HG03039 (cell line): ENCODE measurements around the gene GABRB2.

Source experiments
- ATAC-seq: cut with Tn5 transposase; IDR thresholded peaks from one replicate; pipeline ENCODE4 v1.9.1; 2021; ENCODE audit warnings: mild to moderate bottlenecking, moderate library complexity; ENCODE audit not compliant: unreplicated experiment

Gene GABRB2

DNA sequence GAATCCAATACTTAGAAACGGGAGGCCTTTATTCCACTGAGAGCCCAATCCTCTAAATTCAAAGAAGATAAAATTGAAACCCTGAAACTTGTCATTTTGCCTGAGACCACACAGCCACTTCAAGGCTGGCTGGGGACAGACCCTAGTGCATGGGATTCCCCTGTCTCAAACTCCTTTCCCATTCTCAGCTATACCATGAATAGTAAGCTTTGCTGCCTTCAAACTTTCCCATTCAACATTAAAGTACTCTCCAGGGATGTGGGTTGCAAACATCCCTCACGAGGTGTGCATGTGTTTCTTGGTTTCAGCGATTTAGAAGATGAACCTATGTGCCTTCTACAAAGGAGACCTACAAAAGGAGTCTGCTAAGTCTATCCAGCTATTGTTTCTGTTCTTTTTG, 64.6 kb downstream of the GABRB2 start:
- peak; percentile 80 for ATAC-seq

- no peak for ATAC-seq
Observed at GRCh38 chr5:161471211-161471950, 75.1 kb downstream of the GABRB2 start.

GRCh38 chr5:161467703-161468102, 78.8 kb downstream of the GABRB2 start:
- ATAC-seq, result no peak

DNA sequence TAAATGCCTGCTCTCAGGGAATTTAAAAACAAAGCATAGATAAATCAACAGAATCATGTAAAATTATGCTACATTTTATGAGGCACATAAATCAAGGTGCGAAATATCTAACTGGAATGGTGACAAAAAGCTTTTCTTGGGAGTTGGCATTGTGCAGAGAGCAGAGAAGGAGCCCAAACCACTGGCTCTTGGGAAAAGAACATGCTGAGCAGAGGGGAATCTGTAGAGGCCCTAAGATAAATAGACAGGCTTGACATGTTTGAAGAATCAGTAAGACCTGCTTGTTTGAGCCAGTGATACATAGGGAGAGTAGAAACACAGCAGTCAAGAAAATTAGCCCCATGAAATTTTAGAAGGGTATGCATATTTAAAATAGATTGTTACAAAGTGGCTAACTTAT, 85.8 kb downstream of the GABRB2 start:
- no peak for ATAC-seq

- no peak for ATAC-seq
Observed at GRCh38 chr5:161446655-161447054, 99.9 kb downstream of the GABRB2 start.

DNA sequence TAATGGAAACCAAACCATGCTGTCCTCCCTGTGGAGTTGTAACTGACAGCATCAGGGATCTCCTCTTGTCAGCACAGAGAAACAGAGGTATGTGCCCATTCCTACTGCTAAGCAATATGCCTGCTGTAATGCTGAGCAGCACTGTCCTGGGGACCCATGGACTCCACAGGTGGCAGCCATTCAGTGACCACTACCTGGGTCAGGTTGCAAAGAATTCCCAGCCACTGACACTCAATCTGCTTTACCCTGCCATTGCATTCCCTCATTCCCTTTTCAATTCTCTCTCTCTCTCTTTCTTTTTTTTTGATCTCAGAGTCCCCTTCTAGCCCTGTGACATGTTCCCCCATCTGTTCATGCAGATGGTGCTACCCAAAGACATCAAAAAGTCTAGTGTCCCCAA, 104.1 kb downstream of the GABRB2 start:
- no peak for ATAC-seq

DNA sequence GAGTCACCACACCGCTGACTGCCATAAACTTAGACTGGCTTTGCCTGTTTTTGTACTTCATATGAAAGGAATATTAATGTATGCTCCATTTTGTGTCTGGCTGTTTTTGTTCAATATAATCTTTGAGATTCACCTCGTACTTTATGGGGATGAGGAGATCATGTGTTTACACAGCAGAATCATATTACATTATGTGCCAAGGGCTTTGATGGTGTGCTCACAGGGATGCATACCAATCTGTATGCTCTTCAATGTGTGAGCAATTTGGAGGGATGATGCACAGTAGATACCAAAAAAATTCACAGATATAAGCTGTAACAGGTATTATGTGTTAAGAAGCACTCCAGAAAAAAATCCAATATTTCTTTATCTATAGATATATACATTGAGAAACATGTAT, 113.7 kb downstream of the GABRB2 start:
- no peak for ATAC-seq

GRCh38 chr5:161431963-161432362, 114.6 kb downstream of the GABRB2 start:
- ATAC-seq, result no peak

- no peak for ATAC-seq
Observed at GRCh38 chr5:161421067-161421466, 125.5 kb downstream of the GABRB2 start.

- no peak for ATAC-seq
Observed at GRCh38 chr5:161420521-161420920, 126.0 kb downstream of the GABRB2 start.

DNA sequence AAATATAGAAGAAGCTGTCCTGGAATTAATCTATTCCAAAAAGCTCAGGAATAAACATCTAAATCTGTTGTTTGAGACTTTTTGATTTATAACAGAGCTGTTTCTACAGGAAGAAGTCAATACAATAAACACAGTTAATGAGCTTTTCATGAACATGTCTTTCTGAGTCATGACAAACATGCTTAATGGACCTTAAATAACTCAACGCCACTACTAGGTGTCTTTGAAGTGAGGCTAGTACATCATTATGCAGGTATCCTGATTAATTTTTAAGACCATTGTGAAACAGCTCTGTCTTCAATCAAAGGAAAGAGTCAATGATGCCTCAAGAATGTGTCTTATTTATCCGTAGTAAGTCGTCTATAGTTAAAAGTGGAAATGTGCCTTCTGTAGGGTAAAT, 131.6 kb downstream of the GABRB2 start:
- ATAC-seq, result no peak

GRCh38 chr5:161414037-161414436, 132.5 kb downstream of the GABRB2 start:
- no peak for ATAC-seq

DNA sequence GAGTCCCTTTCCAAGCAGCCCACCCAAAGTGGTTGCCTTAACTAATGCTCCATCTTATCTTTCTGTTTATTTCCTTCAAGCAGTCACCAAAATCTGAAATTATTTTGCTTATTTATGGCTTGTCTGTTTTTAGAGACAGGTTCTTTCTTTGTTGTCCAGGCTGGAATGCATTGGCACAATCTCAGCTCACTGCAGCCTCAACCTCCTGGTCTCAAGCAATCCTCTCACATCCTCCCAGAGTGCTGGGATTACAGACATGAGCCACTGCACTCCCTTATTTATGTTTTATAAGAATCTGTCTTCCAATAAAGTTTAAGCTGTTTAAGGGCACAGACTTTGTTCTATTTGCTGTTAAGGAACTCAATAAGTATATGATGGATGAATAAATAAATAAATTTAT, 133.7 kb downstream of the GABRB2 start:
- no peak for ATAC-seq

DNA sequence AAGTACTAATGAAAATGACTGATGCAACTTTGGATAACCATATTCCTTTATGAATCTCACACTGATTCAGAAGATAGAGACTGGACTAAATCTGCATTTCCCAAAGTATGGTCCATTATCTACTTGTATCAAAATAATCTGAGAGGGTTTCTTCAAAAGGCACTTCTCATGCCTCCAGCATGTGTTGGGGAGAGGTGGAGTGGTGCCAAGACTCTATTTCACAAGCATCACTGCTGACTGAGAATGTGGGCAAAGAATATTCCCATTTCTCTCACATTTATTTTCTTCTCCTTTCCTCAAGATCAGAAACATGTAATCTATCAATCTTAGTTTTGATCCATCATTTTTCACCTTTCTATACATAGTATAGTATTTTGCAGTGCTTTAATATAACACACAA, 135.4 kb downstream of the GABRB2 start:
- no peak for ATAC-seq

GRCh38 chr5:161410640-161411039, 135.9 kb downstream of the GABRB2 start:
- no peak for ATAC-seq

- no peak for ATAC-seq
Observed at GRCh38 chr5:161409471-161409870, 137.1 kb downstream of the GABRB2 start.

DNA sequence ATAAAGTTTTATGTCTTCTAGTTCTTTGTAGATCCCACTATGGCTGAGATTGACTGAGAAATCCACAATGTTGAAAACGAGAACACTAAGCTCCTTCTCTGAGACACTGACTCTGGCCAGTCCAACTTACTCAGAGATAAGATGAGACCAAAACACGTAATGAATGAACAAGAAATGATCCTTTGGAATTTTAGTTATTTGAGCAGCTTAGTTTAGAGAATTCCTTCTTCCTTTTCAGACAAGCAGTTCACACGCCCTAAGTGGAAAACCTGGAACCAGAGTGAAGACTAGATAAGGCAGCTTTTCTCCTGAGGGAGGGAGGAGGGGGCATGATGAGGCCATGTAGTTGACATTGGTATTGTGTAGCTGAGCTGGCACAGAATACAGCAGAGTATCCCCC, 139.6 kb downstream of the GABRB2 start:
- ATAC-seq, result no peak

DNA sequence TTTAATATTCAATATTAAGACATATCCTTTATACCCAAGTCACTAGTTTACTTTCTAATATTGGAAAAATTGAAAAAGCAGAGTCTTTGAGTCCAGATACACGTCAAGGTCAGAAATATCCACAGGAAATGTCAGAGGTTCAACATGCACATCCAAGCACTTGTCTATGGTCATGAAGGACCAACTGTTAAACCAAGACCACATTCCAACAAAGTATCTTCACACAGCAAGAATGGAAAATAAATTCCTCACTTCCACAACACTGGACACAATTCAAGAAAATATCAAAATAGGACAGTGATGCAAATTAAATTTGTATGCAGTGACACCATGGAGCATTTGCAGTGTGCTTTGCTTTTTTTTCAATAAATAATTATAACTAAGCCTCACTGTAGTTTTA, 142.5 kb downstream of the GABRB2 start:
- no peak for ATAC-seq

DNA sequence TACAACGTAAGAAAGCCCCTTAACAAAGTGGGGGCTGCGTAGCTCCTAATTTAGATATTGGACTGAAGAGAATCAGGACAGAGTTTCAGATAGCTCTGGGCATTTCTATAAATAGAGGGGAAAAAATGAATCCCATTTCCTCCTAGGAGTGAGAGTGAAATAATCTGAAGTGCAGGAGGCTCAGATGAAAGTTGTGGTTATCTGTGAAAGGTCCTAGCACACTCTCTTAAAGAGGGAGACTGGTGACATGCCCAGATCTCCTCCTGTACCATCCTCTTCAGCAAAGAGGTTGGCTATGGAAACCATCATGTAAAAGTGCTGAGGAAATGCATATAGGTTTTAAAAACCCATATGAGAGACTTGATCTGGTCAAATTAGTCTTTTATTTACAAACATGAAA, 143.4 kb downstream of the GABRB2 start:
- ATAC-seq, result no peak

DNA sequence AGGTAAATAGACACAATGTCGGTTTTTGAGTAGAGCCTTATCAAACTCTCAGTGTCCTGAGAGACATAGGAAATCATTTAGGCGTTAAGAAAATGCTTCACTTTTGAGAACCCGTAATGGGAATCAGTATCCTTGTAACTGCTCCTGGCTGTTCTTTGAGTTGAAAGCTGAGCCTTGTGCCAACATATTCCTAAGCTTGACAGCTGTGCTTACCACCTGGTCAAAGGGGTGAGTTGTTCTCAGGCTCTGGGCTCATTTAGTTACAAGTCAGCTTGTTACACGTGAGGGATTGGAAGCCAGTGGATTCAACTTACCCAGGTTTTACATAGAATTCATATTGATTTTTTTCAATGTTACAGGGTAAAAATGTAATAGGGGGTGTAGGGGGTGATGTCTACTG, 145.9 kb downstream of the GABRB2 start:
- no peak for ATAC-seq

GRCh38 chr5:161399996-161400562, 146.4 kb downstream of the GABRB2 start:
- no peak for ATAC-seq

GRCh38 chr5:161397448-161397847, 149.1 kb downstream of the GABRB2 start:
- no peak for ATAC-seq

- no peak for ATAC-seq
Observed at GRCh38 chr5:161396171-161396570, 150.4 kb downstream of the GABRB2 start.
